Measurements from ENCODE around the gene MRPS6. TPM values are rescaled to one million over a fixed set of nuclear protein-coding genes. Genes with fewer than 3 reads are reported as not detected.

The MRPS6 gene
- total RNA-seq = 11.3 and 15.2 TPM in 2 replicates

DNA sequence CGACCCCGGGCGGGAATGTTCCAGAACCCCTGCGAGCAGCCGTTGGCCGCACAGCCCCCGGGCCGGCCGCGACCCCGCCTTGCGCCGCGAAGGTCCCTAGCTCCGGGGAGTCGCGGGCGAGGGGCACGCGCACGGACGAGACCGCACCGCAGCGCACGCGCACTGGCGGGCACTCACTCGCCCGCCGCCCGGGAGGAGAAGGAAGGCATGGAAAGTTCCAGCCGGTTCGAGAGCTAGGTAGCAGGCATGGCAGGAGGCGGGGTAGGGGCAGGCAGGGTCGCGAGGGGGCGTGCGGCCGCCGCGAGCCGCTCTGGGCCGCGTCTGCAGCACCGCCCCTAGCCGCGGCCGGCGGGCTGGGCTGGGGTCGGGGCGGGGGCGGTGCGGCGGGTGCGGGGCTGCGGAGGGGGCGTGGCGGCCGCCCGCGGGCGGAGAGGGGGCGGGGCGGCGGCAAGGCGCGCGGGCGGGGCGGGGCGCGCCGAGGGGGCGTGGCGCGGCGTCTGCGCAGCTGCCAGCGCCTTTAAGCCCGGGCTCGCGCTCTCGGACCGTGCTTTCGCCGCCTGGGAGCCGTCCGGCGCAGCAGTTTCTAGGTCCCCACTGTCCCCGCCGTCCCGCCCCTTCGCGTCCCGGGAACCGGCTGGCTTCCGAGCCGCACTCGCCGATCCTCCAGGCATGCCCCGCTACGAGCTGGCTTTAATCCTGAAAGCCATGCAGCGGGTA lies at the start of gene MRPS6, which contains the start of gene SLC5A3:
Gene MRPS6 (plus strand): TSS at position 547 of the 717 bp plus-strand sequence. CDS start 123 bp downstream, at position 670.
Gene SLC5A3 (plus strand): TSS at position 547 of the 717 bp plus-strand sequence. CDS start 21,621 bp downstream, outside the sequence.

Other genes starting within 250 kb of the MRPS6 start
- 319 and 379 TPM in 2 replicates for gene ATP5PO, start 157.8 kb upstream of the MRPS6 start, total RNA-seq
- 2.9 and 3.2 TPM in 2 replicates for gene SLC5A3, start within 50 bp of the MRPS6 start, total RNA-seq

Measured in mammary microvascular endothelial cell (primary cell).